Body of pancreas (tissue), 4 donors: ENCODE results near the gene SERPINF2. TPM values are rescaled to one million over a fixed set of nuclear protein-coding genes. Genes with fewer than 3 reads are reported as not detected.
A peak's percentile ranks its signal among the peaks of the same experiment; 100 is the strongest.

Source experiments
- ATAC-seq: fragments of 150-250 bp; one replicate; pipeline ENCODE4 v1.9.1; 2016
- DNase-seq, 4 donors: peaks; one replicate each; pipeline ENCODE4 v3.0.0-alpha.2; 2019
- H3K27ac ChIP-seq, 4 donors: fragments of 200-600 bp; sonication (generic); 1 replicate in 3 of 4; 2 replicates in 1 of 4; pipeline versions ENCODE4 v1.5.1 to v1.6.1; 2016 to 2019; ENCODE audit warnings: mild to moderate bottlenecking in 1 of 4, mixed read lengths in 1 of 4, moderate library complexity in 1 of 4
- H3K27me3 ChIP-seq, 2 donors: fragments of 200-600 bp; sonication (generic); one replicate each; pipeline ENCODE4 v1.6.0; 2016; ENCODE audit warnings: mild to moderate bottlenecking in 1 of 2
- H3K36me3 ChIP-seq, 2 donors: fragments of 200-600 bp; sonication (generic); replicated peaks in 1 of 2; 2 replicates each; pipeline ENCODE4 v1.5.1; 2016; ENCODE audit warnings: low read depth in 2 of 2; ENCODE audit not compliant: insufficient read depth in 1 of 2
- H3K4me1 ChIP-seq: fragments of 200-600 bp; sonication (generic); one replicate; pipeline ENCODE4 v1.6.0; 2016
- H3K4me3 ChIP-seq, 2 donors: fragments of 200-600 bp; sonication (generic); 1 replicate in 1 of 2; 2 replicates in 1 of 2; pipeline ENCODE4 v1.5.1; 2016 to 2019
- H3K9me3 ChIP-seq, 3 donors: fragments of 200-600 bp; sonication (generic); 1 replicate in 2 of 3; 2 replicates in 1 of 3; pipeline ENCODE4 v1.5.1; 2016
- CTCF ChIP-seq, 7 experiments: fragments of 450-650 bp in 4 of 7; fragments of 200-600 bp in 3 of 7; sonication (generic) in 3 of 7; IDR thresholded peaks; one replicate each; pipeline ENCODE4 v1.5.1; 2016 to 2019; ENCODE audit warnings: antibody characterized with exemption in 7 of 7
- POLR2A ChIP-seq, 3 donors: fragments of 450-650 bp; IDR thresholded peaks; one replicate each; pipeline ENCODE4 v1.6.1; 2016; ENCODE audit warnings: antibody characterized with exemption in 3 of 3, mild to moderate bottlenecking in 2 of 3
- WGBS, 2 donors: methylation state at CpG; one replicate each; pipeline ENCODE4 v1.1.5; 2017; 5-methylcytosine and 5-hydroxymethylcytosine counted together
- intact Hi-C: fragments of 100-400 bp; cut with DNase I; formaldehyde crosslinking; loops from one replicate; pipeline ENCODE4 v1.15.1; 2023
- total RNA-seq, 2 donors: library from RNA; depleted of rRNA; stranded (reverse); fragments of >200 nt; gene quantifications; one replicate each; pipeline ENCODE4 v1.1.0, GENCODE V29; 2016

The SERPINF2 gene
- total RNA-seq, 2 donors from 2014 or later: 5.9 to 8.8 TPM

GRCh38 chr17:1744551-1745512 lies 2.2 kb downstream of the SERPINF2 start:
- ATAC-seq (no peak), DNase-seq (no peak)
- Histone ChIP-seq H3K4me1 (no peaks in the 10 kb centered on the region), H3K4me3 (no peak overlapping the region), H3K27ac (no peak overlapping the region), H3K27me3 (no peaks in the 10 kb centered on the region), H3K36me3 (no peaks in the 10 kb centered on the region), H3K9me3 (no peaks in the 10 kb centered on the region)
- intact Hi-C loops: no loop called here
- TF ChIP-seq POLR2A (IDR thresholded peaks at IDR 0.05) (peak in 1 of 3 donors; percentile 12), CTCF (IDR thresholded peaks at IDR 0.05) (no peak)
- WGBS, 2 donors: 72 to 75% methylated on average over 26 to 27 of the region's 29 CpGs

DNA sequence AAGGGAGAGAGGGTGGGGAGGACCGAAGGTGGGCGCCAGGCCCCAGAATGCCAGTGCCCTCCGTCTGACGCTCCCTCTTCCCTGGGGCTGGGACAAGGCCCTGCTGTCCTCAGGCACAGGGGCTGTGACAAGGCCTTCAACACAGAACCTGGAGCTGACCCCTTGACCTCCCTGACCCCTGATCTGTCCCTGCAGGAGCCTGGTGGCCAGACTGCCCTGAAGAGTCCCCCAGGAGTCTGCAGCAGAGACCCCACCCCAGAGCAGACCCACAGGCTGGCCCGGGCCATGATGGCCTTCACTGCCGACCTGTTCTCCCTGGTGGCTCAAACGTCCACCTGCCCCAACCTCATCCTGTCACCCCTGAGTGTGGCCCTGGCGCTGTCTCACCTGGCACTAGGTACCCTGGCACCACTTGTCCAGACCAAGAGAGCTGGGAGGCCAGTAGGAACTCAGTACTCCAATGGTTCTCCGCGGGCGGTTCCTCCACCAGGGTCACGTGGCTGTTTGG lies 2.9 kb downstream of the SERPINF2 start:
- no peak for DNase-seq
- intact Hi-C loops: no loop called here
- 90 to 95% methylated on average over 4 to 12 of the region's 12 CpGs for WGBS, 2 donors
- Histone ChIP-seq H3K27me3 (no peaks in the 10 kb centered on the region), H3K36me3 (no peaks in the 10 kb centered on the region), H3K4me1 (no peaks in the 10 kb centered on the region), H3K9me3 (no peaks in the 10 kb centered on the region), H3K27ac (no peak overlapping the region), H3K4me3 (no peak overlapping the region)
- no peak for ATAC-seq
- TF ChIP-seq CTCF (IDR thresholded peaks at IDR 0.05) (no peak), POLR2A (IDR thresholded peaks at IDR 0.05) (no peak)

DNA sequence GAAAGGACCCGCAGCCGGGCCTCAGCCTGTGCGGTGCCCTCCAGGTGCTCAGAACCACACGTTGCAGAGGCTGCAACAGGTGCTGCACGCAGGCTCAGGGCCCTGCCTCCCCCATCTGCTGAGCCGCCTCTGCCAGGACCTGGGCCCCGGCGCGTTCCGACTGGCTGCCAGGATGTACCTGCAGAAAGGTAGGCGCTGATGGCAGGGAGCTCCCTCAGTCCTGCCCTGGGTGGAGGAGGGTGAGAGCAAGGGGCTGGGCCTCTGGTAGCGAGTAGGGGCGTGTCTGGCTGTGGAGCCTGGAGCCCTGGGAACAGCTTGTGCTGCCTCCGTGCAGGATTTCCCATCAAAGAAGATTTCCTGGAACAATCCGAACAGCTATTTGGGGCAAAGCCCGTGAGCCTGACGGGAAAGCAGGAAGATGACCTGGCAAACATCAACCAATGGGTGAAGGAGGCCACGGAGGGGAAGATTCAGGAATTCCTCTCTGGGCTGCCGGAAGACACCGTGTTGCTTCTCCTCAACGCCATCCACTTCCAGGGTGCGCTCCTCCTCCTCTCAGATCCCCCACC lies 4.4 kb downstream of the SERPINF2 start:
- TF ChIP-seq CTCF (IDR thresholded peaks at IDR 0.05): no peak
- no peak for TF ChIP-seq POLR2A (IDR thresholded peaks at IDR 0.05)
- intact Hi-C loops: no loop called here
- ATAC-seq (peak; percentile 34), DNase-seq (peak in 3 of 4 donors; percentile 39 to 71 (median 71))
- no peaks in the 10 kb centered on the region for H3K36me3 ChIP-seq
- no peaks in the 10 kb centered on the region for H3K27me3 ChIP-seq
- H3K9me3 ChIP-seq: no peaks in the 10 kb centered on the region
- peaks cover 8% of the 10 kb centered on the region for H3K4me1 ChIP-seq
- WGBS, 2 donors: 72 to 82% methylated on average over 15 to 22 of the region's 22 CpGs
- H3K4me3 ChIP-seq: no peak overlapping the region
- peak overlapping the region in 2 of 4 donors; percentile 41 to 60 for H3K27ac ChIP-seq

GRCh38 chr17:1750628-1751027 lies 8.0 kb downstream of the SERPINF2 start:
- ATAC-seq (no peak), DNase-seq (no peak)
- H3K9me3 ChIP-seq: no peaks in the 10 kb centered on the region
- H3K4me1 ChIP-seq: peaks cover 20% of the 10 kb centered on the region
- H3K27me3 ChIP-seq: no peaks in the 10 kb centered on the region
- intact Hi-C loops: no loop called here
- H3K36me3 ChIP-seq: no peaks in the 10 kb centered on the region
- TF ChIP-seq CTCF (IDR thresholded peaks at IDR 0.05) (no peak), POLR2A (IDR thresholded peaks at IDR 0.05) (no peak)
- no peak overlapping the region for H3K4me3 ChIP-seq
- H3K27ac ChIP-seq: no peak overlapping the region
- 77 to 86% methylated on average over 7 to 9 of the region's 9 CpGs for WGBS, 2 donors
